ENCODE measurements around the gene CYP19A1. TPM values are rescaled to one million over a fixed set of nuclear protein-coding genes. Genes with fewer than 3 reads are reported as not detected.

Gene CYP19A1
- total and polyA plus RNA-seq, 10 of the 15 experiments (the other 5 are each of a cell fraction or from before 2014, with no cell fraction given), result 0.08 to 1.8 (median 0.70) TPM

DNA sequence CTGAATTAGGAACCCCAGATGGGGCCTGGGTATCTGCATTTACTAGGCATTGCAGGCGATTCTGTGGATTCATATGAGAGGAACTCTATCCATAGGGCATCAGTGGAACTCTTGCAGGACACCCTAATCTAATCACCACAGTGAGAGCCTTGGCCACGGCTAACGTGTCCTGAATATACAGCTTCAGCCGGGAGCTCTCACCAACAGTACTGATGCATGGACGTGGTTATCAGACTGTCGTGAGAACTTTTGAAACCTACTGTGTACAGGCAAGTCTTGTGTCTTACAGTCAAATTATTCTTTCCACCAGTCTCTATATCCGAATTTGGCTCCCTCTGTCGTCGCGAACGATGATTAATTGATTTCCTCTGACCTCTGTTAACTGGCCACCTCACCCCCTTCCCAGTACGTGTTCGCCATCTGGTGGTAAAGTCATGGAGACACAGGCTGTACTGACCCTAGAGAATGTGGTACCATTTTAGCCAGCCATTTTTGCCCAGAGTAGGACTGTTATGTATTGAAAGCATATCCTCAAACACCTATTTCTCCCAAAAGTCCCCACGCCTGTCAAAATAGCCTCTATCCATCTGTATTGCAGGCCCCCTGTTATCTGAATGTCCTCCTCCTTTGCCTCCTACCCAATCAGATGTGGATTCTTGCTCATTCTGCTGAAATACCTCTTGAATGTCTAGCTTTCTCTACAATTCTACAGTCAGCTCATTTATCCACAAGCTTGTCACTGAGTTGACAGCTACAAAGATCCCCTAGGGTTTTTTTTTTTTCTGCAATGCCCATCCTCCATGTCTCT is 42.8 kb upstream of the CYP19A1 start (continued):
- TF ChIP-seq, protein P1, sequence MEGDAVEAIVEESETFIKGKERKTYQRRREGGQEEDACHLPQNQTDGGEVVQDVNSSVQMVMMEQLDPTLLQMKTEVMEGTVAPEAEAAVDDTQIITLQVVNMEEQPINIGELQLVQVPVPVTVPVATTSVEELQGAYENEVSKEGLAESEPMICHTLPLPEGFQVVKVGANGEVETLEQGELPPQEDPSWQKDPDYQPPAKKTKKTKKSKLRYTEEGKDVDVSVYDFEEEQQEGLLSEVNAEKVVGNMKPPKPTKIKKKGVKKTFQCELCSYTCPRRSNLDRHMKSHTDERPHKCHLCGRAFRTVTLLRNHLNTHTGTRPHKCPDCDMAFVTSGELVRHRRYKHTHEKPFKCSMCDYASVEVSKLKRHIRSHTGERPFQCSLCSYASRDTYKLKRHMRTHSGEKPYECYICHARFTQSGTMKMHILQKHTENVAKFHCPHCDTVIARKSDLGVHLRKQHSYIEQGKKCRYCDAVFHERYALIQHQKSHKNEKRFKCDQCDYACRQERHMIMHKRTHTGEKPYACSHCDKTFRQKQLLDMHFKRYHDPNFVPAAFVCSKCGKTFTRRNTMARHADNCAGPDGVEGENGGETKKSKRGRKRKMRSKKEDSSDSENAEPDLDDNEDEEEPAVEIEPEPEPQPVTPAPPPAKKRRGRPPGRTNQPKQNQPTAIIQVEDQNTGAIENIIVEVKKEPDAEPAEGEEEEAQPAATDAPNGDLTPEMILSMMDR (IDR thresholded peaks at IDR 0.05 in 2 of 3, conservative IDR thresholded peaks at IDR 0.05 in 1 of 3; ENCODE audit: control insufficient read depth in 2 of 3, extremely low read depth in 1 of 3, insufficient read depth in 1 of 3, low read depth in 3 of 3, low read length in 3 of 3), result peak; percentile 81 to 99 (median 97); a peak in 5 of 6 replicates
- TF ChIP-seq, protein P2, sequence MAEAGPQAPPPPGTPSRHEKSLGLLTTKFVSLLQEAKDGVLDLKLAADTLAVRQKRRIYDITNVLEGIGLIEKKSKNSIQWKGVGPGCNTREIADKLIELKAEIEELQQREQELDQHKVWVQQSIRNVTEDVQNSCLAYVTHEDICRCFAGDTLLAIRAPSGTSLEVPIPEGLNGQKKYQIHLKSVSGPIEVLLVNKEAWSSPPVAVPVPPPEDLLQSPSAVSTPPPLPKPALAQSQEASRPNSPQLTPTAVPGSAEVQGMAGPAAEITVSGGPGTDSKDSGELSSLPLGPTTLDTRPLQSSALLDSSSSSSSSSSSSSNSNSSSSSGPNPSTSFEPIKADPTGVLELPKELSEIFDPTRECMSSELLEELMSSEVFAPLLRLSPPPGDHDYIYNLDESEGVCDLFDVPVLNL (IDR thresholded peaks at IDR 0.05; ENCODE audit: low read depth, low read length), result no peak
- TF ChIP-seq IRF4 (IDR thresholded peaks at IDR 0.05; ENCODE audit: low read depth, low read length) (peak; percentile 72), RAD21 (IDR thresholded peaks at IDR 0.05; ENCODE audit: insufficient read depth, low read depth, low read length) (peak; percentile 98), RB1 (IDR thresholded peaks at IDR 0.05; ENCODE audit: borderline replicate concordance) (0 out of 2 replicates have a peak, but pooled peaks have one; percentile 27), ETV6 (conservative IDR thresholded peaks at IDR 0.05 in 1 of 2, IDR thresholded peaks at IDR 0.05 in 1 of 2; ENCODE audit: borderline replicate concordance in 1 of 2, low read depth in 1 of 2) (no peak), ZNF24 (IDR thresholded peaks at IDR 0.05) (peak; percentile 68), CREM (IDR thresholded peaks at IDR 0.05; ENCODE audit: low read depth) (no peak), CHD2 (IDR thresholded peaks at IDR 0.05; ENCODE audit: borderline replicate concordance, low read depth, low read length) (no peak), TCF12 (IDR thresholded peaks at IDR 0.05; ENCODE audit: low read depth, low read length) (no peak), HDAC2 (IDR thresholded peaks at IDR 0.05) (no peak), CBX3 (IDR thresholded peaks at IDR 0.05; ENCODE audit: borderline replicate concordance, low read depth) (no peak), DPF2 (IDR thresholded peaks at IDR 0.05) (no peak; the same call in 1 of the 2 replicates), WRNIP1 (IDR thresholded peaks at IDR 0.05; ENCODE audit: borderline replicate concordance, low read depth, low read length) (no peak), MYC (IDR thresholded peaks at IDR 0.05; ENCODE audit: insufficient read depth, insufficient read length, insufficient replicate concordance, low read length, severe bottlenecking) (no peak), CBFB (IDR thresholded peaks at IDR 0.05; ENCODE audit: low read depth) (no peak)
- TF ChIP-seq, protein P3, sequence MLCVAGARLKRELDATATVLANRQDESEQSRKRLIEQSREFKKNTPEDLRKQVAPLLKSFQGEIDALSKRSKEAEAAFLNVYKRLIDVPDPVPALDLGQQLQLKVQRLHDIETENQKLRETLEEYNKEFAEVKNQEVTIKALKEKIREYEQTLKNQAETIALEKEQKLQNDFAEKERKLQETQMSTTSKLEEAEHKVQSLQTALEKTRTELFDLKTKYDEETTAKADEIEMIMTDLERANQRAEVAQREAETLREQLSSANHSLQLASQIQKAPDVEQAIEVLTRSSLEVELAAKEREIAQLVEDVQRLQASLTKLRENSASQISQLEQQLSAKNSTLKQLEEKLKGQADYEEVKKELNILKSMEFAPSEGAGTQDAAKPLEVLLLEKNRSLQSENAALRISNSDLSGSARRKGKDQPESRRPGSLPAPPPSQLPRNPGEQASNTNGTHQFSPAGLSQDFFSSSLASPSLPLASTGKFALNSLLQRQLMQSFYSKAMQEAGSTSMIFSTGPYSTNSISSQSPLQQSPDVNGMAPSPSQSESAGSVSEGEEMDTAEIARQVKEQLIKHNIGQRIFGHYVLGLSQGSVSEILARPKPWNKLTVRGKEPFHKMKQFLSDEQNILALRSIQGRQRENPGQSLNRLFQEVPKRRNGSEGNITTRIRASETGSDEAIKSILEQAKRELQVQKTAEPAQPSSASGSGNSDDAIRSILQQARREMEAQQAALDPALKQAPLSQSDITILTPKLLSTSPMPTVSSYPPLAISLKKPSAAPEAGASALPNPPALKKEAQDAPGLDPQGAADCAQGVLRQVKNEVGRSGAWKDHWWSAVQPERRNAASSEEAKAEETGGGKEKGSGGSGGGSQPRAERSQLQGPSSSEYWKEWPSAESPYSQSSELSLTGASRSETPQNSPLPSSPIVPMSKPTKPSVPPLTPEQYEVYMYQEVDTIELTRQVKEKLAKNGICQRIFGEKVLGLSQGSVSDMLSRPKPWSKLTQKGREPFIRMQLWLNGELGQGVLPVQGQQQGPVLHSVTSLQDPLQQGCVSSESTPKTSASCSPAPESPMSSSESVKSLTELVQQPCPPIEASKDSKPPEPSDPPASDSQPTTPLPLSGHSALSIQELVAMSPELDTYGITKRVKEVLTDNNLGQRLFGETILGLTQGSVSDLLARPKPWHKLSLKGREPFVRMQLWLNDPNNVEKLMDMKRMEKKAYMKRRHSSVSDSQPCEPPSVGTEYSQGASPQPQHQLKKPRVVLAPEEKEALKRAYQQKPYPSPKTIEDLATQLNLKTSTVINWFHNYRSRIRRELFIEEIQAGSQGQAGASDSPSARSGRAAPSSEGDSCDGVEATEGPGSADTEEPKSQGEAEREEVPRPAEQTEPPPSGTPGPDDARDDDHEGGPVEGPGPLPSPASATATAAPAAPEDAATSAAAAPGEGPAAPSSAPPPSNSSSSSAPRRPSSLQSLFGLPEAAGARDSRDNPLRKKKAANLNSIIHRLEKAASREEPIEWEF (IDR thresholded peaks at IDR 0.05; ENCODE audit: insufficient replicate concordance, low read depth, low read length), result no peak
- TF ChIP-seq, protein P4, sequence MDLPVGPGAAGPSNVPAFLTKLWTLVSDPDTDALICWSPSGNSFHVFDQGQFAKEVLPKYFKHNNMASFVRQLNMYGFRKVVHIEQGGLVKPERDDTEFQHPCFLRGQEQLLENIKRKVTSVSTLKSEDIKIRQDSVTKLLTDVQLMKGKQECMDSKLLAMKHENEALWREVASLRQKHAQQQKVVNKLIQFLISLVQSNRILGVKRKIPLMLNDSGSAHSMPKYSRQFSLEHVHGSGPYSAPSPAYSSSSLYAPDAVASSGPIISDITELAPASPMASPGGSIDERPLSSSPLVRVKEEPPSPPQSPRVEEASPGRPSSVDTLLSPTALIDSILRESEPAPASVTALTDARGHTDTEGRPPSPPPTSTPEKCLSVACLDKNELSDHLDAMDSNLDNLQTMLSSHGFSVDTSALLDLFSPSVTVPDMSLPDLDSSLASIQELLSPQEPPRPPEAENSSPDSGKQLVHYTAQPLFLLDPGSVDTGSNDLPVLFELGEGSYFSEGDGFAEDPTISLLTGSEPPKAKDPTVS (IDR thresholded peaks at IDR 0.05; ENCODE audit: low read depth, low read length), result no peak
